ENCODE measurements around the gene TMC1.
A peak's percentile ranks its signal among the peaks of the same experiment; 100 is the strongest.

Gene TMC1

DNA sequence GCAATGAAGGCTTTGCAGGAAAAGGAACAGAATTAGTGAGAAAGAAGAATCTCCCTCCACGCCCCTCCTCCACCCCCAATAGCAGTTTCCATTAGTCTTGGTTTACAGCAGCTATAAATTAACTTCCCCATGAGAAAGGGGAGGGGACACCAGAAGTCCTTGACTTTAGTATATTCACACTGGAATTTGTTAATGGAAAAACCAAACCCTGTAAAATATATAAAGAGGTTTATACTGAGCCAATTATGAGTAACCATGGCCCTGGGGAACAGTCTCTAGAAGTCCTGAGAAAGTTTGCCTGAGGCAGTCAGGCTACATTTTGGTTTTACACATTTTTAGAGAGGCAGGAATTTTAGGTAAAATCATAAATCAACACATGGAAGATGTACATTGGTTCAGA, 342.9 kb downstream of the TMC1 start:
- no peaks in the 10 kb centered on the region for H4K20me1 ChIP-seq (ENCODE audit: insufficient read depth, low read length)
- no peak for DNase-seq

DNA sequence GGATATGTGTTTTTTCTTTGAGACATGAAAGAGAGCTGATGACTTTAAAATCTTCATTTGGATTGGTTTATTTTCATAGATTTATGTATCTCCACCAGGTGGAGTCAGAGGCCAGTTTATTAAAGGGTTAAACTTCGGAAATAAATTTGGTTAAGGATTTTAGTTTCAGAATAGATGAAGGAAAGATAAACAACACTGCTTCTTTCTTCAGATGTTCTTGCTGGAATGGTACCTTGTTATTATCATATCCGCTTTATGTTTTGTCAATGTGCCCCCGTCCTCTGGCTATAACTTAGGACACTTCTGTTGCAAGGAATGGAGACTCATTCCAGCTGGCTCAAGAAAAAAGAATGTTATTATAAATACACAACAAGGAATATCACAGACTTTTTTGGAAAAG, 350.3 kb downstream of the TMC1 start:
- Histone ChIP-seq H3K9ac (ENCODE audit: low read depth, low read length) (no peak overlapping the region), H3K4me2 (ENCODE audit: insufficient read depth, low read length) (no peak overlapping the region), H3K9me3 (ENCODE audit: insufficient read depth, low read length, severe bottlenecking) (no peaks in the 10 kb centered on the region), H3K27ac (ENCODE audit: low read length) (no peak overlapping the region), H3K79me2 (ENCODE audit: insufficient read depth, low read length) (no peaks in the 10 kb centered on the region), H3K36me3 (ENCODE audit: insufficient read depth, low read length) (no peaks in the 10 kb centered on the region), H3K4me1 (ENCODE audit: insufficient read depth, low read length) (no peaks in the 10 kb centered on the region), H4K20me1 (ENCODE audit: insufficient read depth, low read length) (no peaks in the 10 kb centered on the region), H3K4me3 (ENCODE audit: low read depth in 1 of 2, low read length in 2 of 2) (no peak overlapping the region), H3K27me3 (ENCODE audit: insufficient read depth, low read length, poor library complexity) (peaks cover 10% of the 10 kb centered on the region), H2AFZ (ENCODE audit: low read depth, low read length) (no peak overlapping the region)
- DNase-seq (no peak), ATAC-seq (ENCODE audit: insufficient read depth, low read depth) (no peak)
- TF ChIP-seq EZH2 (IDR thresholded peaks at IDR 0.05; ENCODE audit: borderline replicate concordance, low read depth, low read length, severe bottlenecking) (no peak), CTCF (IDR thresholded peaks at IDR 0.05; ENCODE audit: borderline replicate concordance, extremely low read depth, low read length, poor library complexity, severe bottlenecking) (peak; percentile 38)

More for the DNA sequence above, 342.9 kb downstream of the TMC1 start:
- Histone ChIP-seq H3K36me3 (ENCODE audit: insufficient read depth, low read length) (no peaks in the 10 kb centered on the region), H3K27me3 (ENCODE audit: insufficient read depth, low read length, poor library complexity) (no peaks in the 10 kb centered on the region), H3K4me1 (ENCODE audit: insufficient read depth, low read length) (no peaks in the 10 kb centered on the region), H3K4me2 (ENCODE audit: insufficient read depth, low read length) (no peak overlapping the region), H3K9ac (ENCODE audit: low read depth, low read length) (no peak overlapping the region), H3K79me2 (ENCODE audit: insufficient read depth, low read length) (no peaks in the 10 kb centered on the region), H3K27ac (ENCODE audit: low read length) (no peak overlapping the region), H2AFZ (ENCODE audit: low read depth, low read length) (no peak overlapping the region), H3K4me3 (ENCODE audit: low read depth in 1 of 2, low read length in 2 of 2) (no peak overlapping the region), H3K9me3 (ENCODE audit: insufficient read depth, low read length, severe bottlenecking) (no peaks in the 10 kb centered on the region)
- ATAC-seq (ENCODE audit: insufficient read depth, low read depth): no peak
- no peak for TF ChIP-seq EZH2 (IDR thresholded peaks at IDR 0.05; ENCODE audit: borderline replicate concordance, low read depth, low read length, severe bottlenecking)
- no peak for TF ChIP-seq CTCF (IDR thresholded peaks at IDR 0.05; ENCODE audit: borderline replicate concordance, extremely low read depth, low read length, poor library complexity, severe bottlenecking)

- no peaks in the 10 kb centered on the region for H3K9me3 ChIP-seq (ENCODE audit: insufficient read depth, low read length, severe bottlenecking)
- ATAC-seq (ENCODE audit: insufficient read depth, low read depth): no peak
Observed at GRCh38 chr9:72872718-72873117, 351.3 kb downstream of the TMC1 start.

More at GRCh38 chr9:72872718-72873117, 351.3 kb downstream of the TMC1 start:
- Histone ChIP-seq H3K4me1 (ENCODE audit: insufficient read depth, low read length) (no peaks in the 10 kb centered on the region), H3K9ac (ENCODE audit: low read depth, low read length) (no peak overlapping the region), H4K20me1 (ENCODE audit: insufficient read depth, low read length) (no peaks in the 10 kb centered on the region), H3K27ac (ENCODE audit: low read length) (no peak overlapping the region), H3K79me2 (ENCODE audit: insufficient read depth, low read length) (no peaks in the 10 kb centered on the region), H3K36me3 (ENCODE audit: insufficient read depth, low read length) (no peaks in the 10 kb centered on the region), H3K4me3 (ENCODE audit: low read depth in 1 of 2, low read length in 2 of 2) (no peak overlapping the region), H3K27me3 (ENCODE audit: insufficient read depth, low read length, poor library complexity) (peaks cover 10% of the 10 kb centered on the region), H2AFZ (ENCODE audit: low read depth, low read length) (no peak overlapping the region), H3K4me2 (ENCODE audit: insufficient read depth, low read length) (no peak overlapping the region)
- DNase-seq: no peak
- no peak for TF ChIP-seq EZH2 (IDR thresholded peaks at IDR 0.05; ENCODE audit: borderline replicate concordance, low read depth, low read length, severe bottlenecking)
- TF ChIP-seq CTCF (IDR thresholded peaks at IDR 0.05; ENCODE audit: borderline replicate concordance, extremely low read depth, low read length, poor library complexity, severe bottlenecking): no peak
